HEK293 (cell line): ENCODE measurements around the gene DLG2.

ENCODE experiments used
- CTCF ChIP-seq: fragments of 450-650 bp; formaldehyde crosslinking; IDR thresholded peaks from 2 replicates; pipeline ENCODE4 v1.5.1; 2016; ENCODE audit warnings: missing biosample characterization, missing genetic modification characterization
- KLF10 ChIP-seq: fragments of 450-650 bp; IDR thresholded peaks from 2 replicates; pipeline ENCODE4 v1.5.1; 2018; ENCODE audit warnings: missing biosample characterization, mild to moderate bottlenecking, missing genetic modification characterization
- PBX3 ChIP-seq: sonication (generic); formaldehyde crosslinking; IDR thresholded peaks from 2 replicates; pipeline ENCODE4 v1.8.1; 2022; ENCODE audit warnings: mild to moderate bottlenecking, moderate library complexity, missing genetic modification reagents
- TCF7L2 ChIP-seq: IDR thresholded peaks from 2 replicates; pipeline ENCODE4 v1.6.1; 2011; ENCODE audit warnings: low read depth, mild to moderate bottlenecking, inconsistent platforms, low read length, moderate library complexity, borderline replicate concordance
- ZBTB49 ChIP-seq: fragments of 450-650 bp; formaldehyde crosslinking; IDR thresholded peaks from 2 replicates; pipeline ENCODE4 v1.5.1; 2016; ENCODE audit warnings: missing biosample characterization, missing genetic modification characterization, low read depth
- ZBTB8A ChIP-seq: fragments of 450-650 bp; formaldehyde crosslinking; IDR thresholded peaks from 2 replicates; pipeline ENCODE4 v1.5.1; 2016; ENCODE audit warnings: missing biosample characterization, missing genetic modification characterization
- ZNF23 ChIP-seq: fragments of 450-650 bp; formaldehyde crosslinking; IDR thresholded peaks from 2 replicates; pipeline ENCODE4 v1.5.1; 2016; ENCODE audit warnings: missing biosample characterization, missing genetic modification characterization, borderline replicate concordance
- ZNF274 ChIP-seq, 2 experiments: fragments of 200-500 bp in 1 of 2; fragments of 450-650 bp in 1 of 2; sonication (Bioruptor generic) in 1 of 2; formaldehyde crosslinking in 1 of 2; IDR thresholded peaks; 2 replicates each; pipeline versions ENCODE4 v1.5.1 to v1.6.1; 2014 to 2016; ENCODE audit warnings: borderline replicate concordance in 1 of 2, inconsistent platforms in 1 of 2, low read length in 1 of 2, missing biosample characterization in 1 of 2, missing genetic modification characterization in 1 of 2
- ZNF362 ChIP-seq: fragments of 450-650 bp; formaldehyde crosslinking; IDR thresholded peaks from 2 replicates; pipeline ENCODE4 v1.5.1; 2016; ENCODE audit warnings: missing biosample characterization, missing genetic modification characterization
- ZNF621 ChIP-seq: fragments of 450-650 bp; formaldehyde crosslinking; IDR thresholded peaks from 2 replicates; pipeline ENCODE4 v1.5.1; 2017; ENCODE audit warnings: missing biosample characterization, missing genetic modification characterization

- TF ChIP-seq ZNF362 (tag by site-specific recombination) (no peak), CTCF (tag by site-specific recombination) (no peak), ZNF621 (tag by site-specific recombination) (no peak), ZBTB8A (tag by site-specific recombination) (no peak), ZNF274 (IDR thresholded peaks at IDR 0.05; ENCODE audit: low read length) (no peak), ZNF274 (tag by site-specific recombination; IDR thresholded peaks at IDR 0.05; ENCODE audit: borderline replicate concordance) (no peak), TCF7L2 (no peak), ZBTB49 (tag by site-specific recombination) (no peak), KLF10 (tag by site-specific recombination) (no peak), ZNF23 (no peak), PBX3 (no peak)
These were observed 2018.6 kb downstream of the DLG2 start for GRCh38 chr11:83608571-83608970.
